Endothelial cell (in vitro differentiated cells): ENCODE data around the gene AGER. TPM values are rescaled to one million over a fixed set of nuclear protein-coding genes. Genes with fewer than 3 reads are reported as not detected.

Source experiments
- DNase-seq: peaks from one replicate; pipeline ENCODE4 v3.0.0; 2021; ENCODE audit warnings: low spot score
- H3K27ac Mint-ChIP-seq: one replicate; pipeline ENCODE4 v1.8.0; 2021; ENCODE audit warnings: mixed read lengths, inconsistent platforms; ENCODE audit not compliant: unreplicated experiment
- H3K27me3 Mint-ChIP-seq: one replicate; pipeline ENCODE4 v1.8.0; 2021; ENCODE audit warnings: mild to moderate bottlenecking, moderate library complexity, mixed read lengths, inconsistent platforms; ENCODE audit not compliant: unreplicated experiment
- H3K36me3 Mint-ChIP-seq: one replicate; pipeline ENCODE4 v1.8.0; 2021; ENCODE audit warnings: mild to moderate bottlenecking, low read depth, mixed read lengths, inconsistent platforms; ENCODE audit not compliant: unreplicated experiment
- H3K4me1 Mint-ChIP-seq: one replicate; pipeline ENCODE4 v1.8.0; 2021; ENCODE audit warnings: mild to moderate bottlenecking, mixed read lengths, inconsistent platforms; ENCODE audit not compliant: unreplicated experiment
- H3K4me3 Mint-ChIP-seq: one replicate; pipeline ENCODE4 v1.8.0; 2021; ENCODE audit warnings: mild to moderate bottlenecking, mixed read lengths, inconsistent platforms; ENCODE audit not compliant: unreplicated experiment
- H3K9me3 Mint-ChIP-seq: one replicate; pipeline ENCODE4 v1.8.0; 2021; ENCODE audit warnings: mixed read lengths, inconsistent platforms; ENCODE audit not compliant: unreplicated experiment
- CTCF ChIP-seq: fragments of 200-600 bp; sonication (generic); IDR thresholded peaks from one replicate; pipeline ENCODE4 v1.5.0; 2021; ENCODE audit warnings: antibody characterized with exemption; ENCODE audit not compliant: unreplicated experiment
- total RNA-seq: library from RNA; stranded (reverse); fragmentation: NEBNext Ultra II Directional; extraction: Animal tissue kit (Norgen Biotek cat#: 25700); gene quantifications from one replicate; pipeline ENCODE4 v1.2.1, GENCODE V29; 2021; ENCODE audit not compliant: unreplicated experiment

The AGER gene
- total RNA-seq, 1 donor from 2014 or later = 42.2 TPM

GRCh38 chr6:32167761-32168262 is 16.2 kb downstream of the AGER start:
- no peak for DNase-seq
- Mint-ChIP-seq H3K36me3 (peaks cover 36% of the 10 kb centered on the region), H3K27ac (peak overlapping the region; percentile 89), H3K4me3 (peak overlapping the region; percentile 65), H3K27me3 (peaks cover 14% of the 10 kb centered on the region), H3K9me3 (no peaks in the 10 kb centered on the region), H3K4me1 (peaks cover 35% of the 10 kb centered on the region)
- TF ChIP-seq CTCF = no peak

DNA sequence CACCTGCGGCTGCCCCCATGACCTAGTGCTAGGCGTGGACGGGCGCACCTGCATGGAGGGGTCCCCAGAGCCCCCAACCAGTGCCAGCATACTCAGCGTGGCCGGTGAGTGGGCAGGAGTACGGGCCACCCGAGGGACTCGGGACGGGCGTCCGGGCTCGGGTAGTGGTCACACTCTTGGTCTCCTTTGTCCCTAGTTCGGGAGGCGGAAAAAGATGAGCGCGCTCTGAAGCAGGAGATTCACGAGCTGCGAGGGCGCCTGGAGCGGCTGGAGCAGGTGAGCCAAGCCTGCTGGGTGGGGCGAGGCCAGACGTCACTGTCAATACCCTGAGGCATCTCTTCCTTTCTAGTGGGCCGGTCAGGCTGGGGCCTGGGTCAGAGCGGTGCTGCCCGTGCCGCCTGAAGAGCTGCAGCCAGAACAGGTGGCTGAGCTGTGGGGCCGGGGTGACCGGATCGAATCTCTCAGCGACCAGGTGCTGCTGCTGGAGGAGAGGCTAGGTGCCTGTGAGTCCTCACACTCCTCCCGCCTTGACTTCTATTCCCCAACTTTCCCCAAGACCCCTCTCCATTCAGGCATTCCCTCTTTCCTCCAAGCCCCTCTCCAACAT is 16.8 kb downstream of the AGER start:
- peak overlapping the region; percentile 89 for H3K27ac Mint-ChIP-seq
- peaks cover 15% of the 10 kb centered on the region for H3K27me3 Mint-ChIP-seq
- peaks cover 42% of the 10 kb centered on the region for H3K36me3 Mint-ChIP-seq
- H3K4me3 Mint-ChIP-seq = peak overlapping the region; percentile 65
- TF ChIP-seq CTCF = no peak
- H3K9me3 Mint-ChIP-seq = no peaks in the 10 kb centered on the region
- DNase-seq = no peak
- H3K4me1 Mint-ChIP-seq = peaks cover 35% of the 10 kb centered on the region

DNA sequence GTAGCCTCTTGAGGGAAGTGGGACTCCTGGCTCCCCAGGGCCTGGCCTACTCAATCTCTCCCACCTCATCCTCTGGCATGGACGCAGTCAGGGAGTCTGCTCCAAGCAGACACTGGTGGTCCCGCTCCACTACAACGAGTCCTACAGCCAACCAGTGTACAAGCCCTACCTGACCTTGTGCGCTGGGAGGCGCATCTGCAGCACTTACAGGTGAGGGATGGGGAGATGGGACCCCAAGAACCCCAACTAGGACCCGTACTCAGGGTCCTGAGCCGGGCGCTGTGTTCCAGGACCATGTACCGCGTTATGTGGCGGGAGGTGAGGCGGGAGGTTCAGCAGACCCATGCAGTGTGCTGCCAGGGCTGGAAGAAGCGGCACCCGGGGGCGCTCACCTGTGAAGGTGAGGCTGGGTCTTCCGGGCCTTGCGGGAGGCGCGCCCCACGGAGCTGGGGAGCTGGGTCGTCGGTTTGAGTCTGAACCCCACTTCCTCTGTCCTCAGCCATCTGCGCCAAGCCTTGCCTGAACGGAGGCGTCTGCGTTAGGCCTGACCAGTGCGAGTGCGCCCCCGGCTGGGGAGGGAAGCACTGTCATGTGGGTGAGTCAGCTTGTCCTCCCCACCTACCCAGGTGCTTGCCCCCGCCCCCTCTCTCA is 17.5 kb downstream of the AGER start:
- no peak for DNase-seq
- Mint-ChIP-seq H3K27me3 (peaks cover 15% of the 10 kb centered on the region), H3K36me3 (peaks cover 43% of the 10 kb centered on the region), H3K27ac (no peak overlapping the region), H3K4me1 (peaks cover 36% of the 10 kb centered on the region), H3K4me3 (no peak overlapping the region), H3K9me3 (no peaks in the 10 kb centered on the region)
- TF ChIP-seq CTCF = no peak

GRCh38 chr6:32164295-32164694 is 19.8 kb downstream of the AGER start, which contains the start of gene EGFL8:
TSS of gene EGFL8 (plus strand) at chr6:32164595. CDS start at chr6:32166166, 1,571 bp downstream.
- Mint-ChIP-seq H3K4me3 (peak within 1 kb of the TSS; percentile 47), H3K36me3 (peaks cover 32% of the 10 kb centered on the region), H3K27ac (peak within 1 kb of the TSS; percentile 91)

More at GRCh38 chr6:32164295-32164694, 19.8 kb downstream of the AGER start, which contains the start of gene EGFL8:
- TF ChIP-seq CTCF = no peak
- peaks cover 13% of the 10 kb centered on the region for H3K27me3 Mint-ChIP-seq
- H3K4me1 Mint-ChIP-seq = peaks cover 31% of the 10 kb centered on the region
- DNase-seq = no peak
- no peaks in the 10 kb centered on the region for H3K9me3 Mint-ChIP-seq
